Keratinocyte (primary cell): Measurements from ENCODE around the gene AP1AR. TPM values are rescaled to one million over a fixed set of nuclear protein-coding genes. Genes with fewer than 3 reads are reported as not detected.

Experiments
- DNase-seq: peaks from one replicate; pipeline ENCODE4 v3.0.0-alpha.2; 2011; ENCODE audit warnings: low read depth, missing footprints, low spot score
- FAIRE-seq: peaks from 2 replicates; lab custom pipeline; 2011; peaks lifted over from hg19 to GRCh38; lab: Jason Lieb, UNC
- H2AFZ ChIP-seq: 2 replicates; pipeline ENCODE4 v1.6.0; 2012; ENCODE audit warnings: low read length, control low read depth, inconsistent platforms; ENCODE audit not compliant: control insufficient read depth
- H3K27ac ChIP-seq: 2 replicates; pipeline ENCODE4 v1.5.1; 2011; ENCODE audit warnings: low read length; ENCODE audit not compliant: control insufficient read depth, insufficient read depth
- H3K27me3 ChIP-seq: 3 replicates; pipeline ENCODE4 v1.6.0; 2011; ENCODE audit warnings: low read length; ENCODE audit not compliant: control insufficient read depth, insufficient read depth; ENCODE audit errors: extremely low read depth
- H3K36me3 ChIP-seq, 2 experiments: 2 replicates in 1 of 2; 3 replicates in 1 of 2; pipeline ENCODE4 v1.5.1; 2011; ENCODE audit warnings: low read length in 2 of 2, mild to moderate bottlenecking in 1 of 2; ENCODE audit not compliant: control insufficient read depth in 2 of 2, insufficient read depth in 2 of 2; ENCODE audit errors: extremely low read depth in 1 of 2
- H3K4me1 ChIP-seq: 3 replicates; pipeline ENCODE4 v1.5.1; 2011; ENCODE audit warnings: low read length; ENCODE audit not compliant: control insufficient read depth, insufficient read depth; ENCODE audit errors: extremely low read depth
- H3K4me2 ChIP-seq: 3 replicates; pipeline ENCODE4 v1.6.0; 2011; ENCODE audit warnings: low read depth, low read length; ENCODE audit not compliant: control insufficient read depth, insufficient read depth; ENCODE audit errors: extremely low read depth
- H3K4me3 ChIP-seq, 3 experiments: fragments of 200-600 bp in 1 of 3; sonication (generic) in 1 of 3; 2 replicates in 2 of 3; 3 replicates in 1 of 3; pipeline ENCODE4 v1.5.1; 2011 to 2016; ENCODE audit warnings: low read length in 3 of 3, mild to moderate bottlenecking in 3 of 3, control low read depth in 2 of 3, inconsistent platforms in 1 of 3, low read depth in 1 of 3, mixed read lengths in 1 of 3, mixed run types in 1 of 3, moderate library complexity in 1 of 3; ENCODE audit not compliant: control insufficient read depth in 2 of 3, insufficient read depth in 2 of 3; ENCODE audit errors: extremely low read depth in 1 of 3
- H3K79me2 ChIP-seq: 2 replicates; pipeline ENCODE4 v1.6.0; 2012; ENCODE audit warnings: low read length; ENCODE audit not compliant: control insufficient read depth, insufficient read depth
- H3K9ac ChIP-seq: 3 replicates; pipeline ENCODE4 v1.6.0; 2011; ENCODE audit warnings: low read length; ENCODE audit not compliant: control insufficient read depth, insufficient read depth; ENCODE audit errors: extremely low read depth
- H3K9me1 ChIP-seq: 3 replicates; pipeline ENCODE4 v1.6.0; 2011; ENCODE audit warnings: low read length; ENCODE audit not compliant: control insufficient read depth, insufficient read depth; ENCODE audit errors: extremely low read depth
- H3K9me3 ChIP-seq: 2 replicates; pipeline ENCODE4 v1.5.1; 2012; ENCODE audit warnings: low read depth, low read length; ENCODE audit not compliant: control insufficient read depth
- H4K20me1 ChIP-seq: 3 replicates; pipeline ENCODE4 v1.6.0; 2011; ENCODE audit warnings: low read length; ENCODE audit not compliant: control insufficient read depth, insufficient read depth; ENCODE audit errors: extremely low read depth
- EZH2 ChIP-seq: IDR thresholded peaks from one replicate; pipeline ENCODE4 v1.6.1; 2012; ENCODE audit warnings: inconsistent platforms, mild to moderate bottlenecking, low read length, moderate library complexity
- dilution Hi-C: fragments of 300-500 bp; cut with MboI; formaldehyde crosslinking; loops from one replicate; pipeline ENCODE4 v1.7.0; 2020; ENCODE audit warnings: low sequenced_read_pairs; ENCODE audit not compliant: extremely low pct_ligation_motif_present
- polyA plus RNA-seq, 5 experiments: library from polyadenylated mRNA; depleted of rRNA in 3 of 5; stranded (reverse) in 3 of 5; stranded (forward) in 1 of 5; unstranded in 1 of 5; fragments of >200 nt; gene quantifications; 1 replicate in 1 of 5; 2 replicates in 3 of 5; 3 replicates in 1 of 5; pipeline versions ENCODE4 v1.2.1 to v1.2.3, GENCODE V29; 2011 to 2012; ENCODE audit warnings: missing spikeins in 2 of 5, low read depth in 1 of 5, low replicate concordance in 1 of 5
- TF ChIP-seq, protein P1 (sequence below), 3 experiments: IDR thresholded peaks in 1 of 3; conservative IDR thresholded peaks in 1 of 3; optimal IDR thresholded peaks in 1 of 3; 2 replicates in 2 of 3; 3 replicates in 1 of 3; pipeline versions ENCODE3 to v1.5.1; 2011; ENCODE audit warnings: low read length in 3 of 3, mild to moderate bottlenecking in 3 of 3, moderate library complexity in 2 of 3, control low read depth in 1 of 3, inconsistent platforms in 1 of 3; ENCODE audit not compliant: insufficient read depth in 2 of 3; ENCODE audit errors: extremely low read depth in 1 of 3

AP1AR gene
- polyA plus RNA-seq, 1 donor (not counting 4 experiments of a cell fraction or from before 2014, with no cell fraction given) = 17.5 TPM

- Histone ChIP-seq H2AFZ (no peak overlapping the region), H3K9ac (no peak overlapping the region), H3K36me3 (no peaks in the 10 kb centered on the region), H3K9me1 (no peaks in the 10 kb centered on the region), H3K79me2 (no peaks in the 10 kb centered on the region), H3K27ac (no peak overlapping the region), H3K9me3 (no peaks in the 10 kb centered on the region), H3K4me3 (no peak overlapping the region), H3K4me2 (no peak overlapping the region), H4K20me1 (no peaks in the 10 kb centered on the region), H3K4me1 (no peaks in the 10 kb centered on the region), H3K27me3 (no peaks in the 10 kb centered on the region)
- dilution Hi-C loops = no loop called here
- FAIRE-seq (no peak), DNase-seq (no peak)
- TF ChIP-seq EZH2 = no peak
- TF ChIP-seq, protein P1, sequence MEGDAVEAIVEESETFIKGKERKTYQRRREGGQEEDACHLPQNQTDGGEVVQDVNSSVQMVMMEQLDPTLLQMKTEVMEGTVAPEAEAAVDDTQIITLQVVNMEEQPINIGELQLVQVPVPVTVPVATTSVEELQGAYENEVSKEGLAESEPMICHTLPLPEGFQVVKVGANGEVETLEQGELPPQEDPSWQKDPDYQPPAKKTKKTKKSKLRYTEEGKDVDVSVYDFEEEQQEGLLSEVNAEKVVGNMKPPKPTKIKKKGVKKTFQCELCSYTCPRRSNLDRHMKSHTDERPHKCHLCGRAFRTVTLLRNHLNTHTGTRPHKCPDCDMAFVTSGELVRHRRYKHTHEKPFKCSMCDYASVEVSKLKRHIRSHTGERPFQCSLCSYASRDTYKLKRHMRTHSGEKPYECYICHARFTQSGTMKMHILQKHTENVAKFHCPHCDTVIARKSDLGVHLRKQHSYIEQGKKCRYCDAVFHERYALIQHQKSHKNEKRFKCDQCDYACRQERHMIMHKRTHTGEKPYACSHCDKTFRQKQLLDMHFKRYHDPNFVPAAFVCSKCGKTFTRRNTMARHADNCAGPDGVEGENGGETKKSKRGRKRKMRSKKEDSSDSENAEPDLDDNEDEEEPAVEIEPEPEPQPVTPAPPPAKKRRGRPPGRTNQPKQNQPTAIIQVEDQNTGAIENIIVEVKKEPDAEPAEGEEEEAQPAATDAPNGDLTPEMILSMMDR (optimal IDR thresholded peaks at IDR 0.05 in 1 of 3, IDR thresholded peaks at IDR 0.05 in 1 of 3, conservative IDR thresholded peaks at IDR 0.05 in 1 of 3; ENCODE audit: extremely low read depth in 1 of 3, insufficient read depth in 2 of 3, low read length in 3 of 3) = no peak
These were observed 20.8 kb upstream of the AP1AR start for GRCh38 chr4:112210777-112211176.

DNA sequence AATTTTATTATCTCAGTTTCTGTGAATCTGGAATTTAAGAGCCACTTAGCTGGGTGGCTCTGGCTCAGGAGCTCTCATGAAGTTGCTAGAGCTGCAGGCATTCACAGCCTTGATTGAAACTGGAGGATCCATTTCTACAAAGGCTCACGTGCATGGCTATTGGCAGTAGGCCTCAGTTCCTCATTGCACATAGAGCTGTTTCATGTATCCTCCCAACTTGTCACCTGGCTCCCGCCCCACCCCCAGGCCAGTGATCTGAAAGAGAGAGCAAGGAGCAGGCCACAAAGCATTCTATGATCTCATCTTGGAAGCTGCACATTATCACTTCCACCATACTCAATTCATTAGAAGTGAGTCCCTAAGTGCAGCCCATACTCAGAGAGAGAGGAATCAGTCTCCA lies 18.5 kb upstream of the AP1AR start:
- TF ChIP-seq EZH2 = no peak
- TF ChIP-seq, protein P1 (optimal IDR thresholded peaks at IDR 0.05 in 1 of 3, IDR thresholded peaks at IDR 0.05 in 1 of 3, conservative IDR thresholded peaks at IDR 0.05 in 1 of 3; ENCODE audit: extremely low read depth in 1 of 3, insufficient read depth in 2 of 3, low read length in 3 of 3) = no peak
- no peak for FAIRE-seq
- H2AFZ ChIP-seq = no peak overlapping the region

More for the DNA sequence above, 18.5 kb upstream of the AP1AR start:
- no peak overlapping the region for H3K4me2 ChIP-seq
- no peaks in the 10 kb centered on the region for H3K79me2 ChIP-seq
- H3K27me3 ChIP-seq = no peaks in the 10 kb centered on the region
- no peak overlapping the region for H3K9ac ChIP-seq
- H3K9me1 ChIP-seq = no peaks in the 10 kb centered on the region
- DNase-seq = no peak
- dilution Hi-C loops = no loop called here
- no peaks in the 10 kb centered on the region for H3K4me1 ChIP-seq
- H3K36me3 ChIP-seq = no peaks in the 10 kb centered on the region
- H3K4me3 ChIP-seq = no peak overlapping the region
- no peaks in the 10 kb centered on the region for H3K9me3 ChIP-seq
- H3K27ac ChIP-seq = no peak overlapping the region
- no peaks in the 10 kb centered on the region for H4K20me1 ChIP-seq
